ENCODE data around the gene CCDC195. TPM values are rescaled to one million over a fixed set of nuclear protein-coding genes. Genes with fewer than 3 reads are reported as not detected.

CCDC195 gene
- total RNA-seq, 2 donors from 2014 or later: not detected

Other genes with a start within 250 kb of the CCDC195 start
- gene CUL3, start 131.0 kb downstream of the CCDC195 start, total RNA-seq: 10 to 100 TPM; 59.3 to 66.0 TPM

All from left cardiac atrium (tissue), 2 donors.